Loucy (cell line): ENCODE results near the gene BTRC.

Experiments
- CTCF ChIP-seq: fragments of 200-600 bp; sonication (generic); conservative IDR thresholded peaks from 2 replicates; pipeline ENCODE4 v1.5.1; 2014; ENCODE audit warnings: mild to moderate bottlenecking, antibody characterized with exemption, low read length
- EZH2phosphoT487 ChIP-seq: fragments of 200-600 bp; IDR thresholded peaks from 2 replicates; pipeline ENCODE4 v1.6.1; 2018; ENCODE audit warnings: antibody characterized with exemption, mild to moderate bottlenecking, moderate library complexity, borderline replicate concordance

DNA sequence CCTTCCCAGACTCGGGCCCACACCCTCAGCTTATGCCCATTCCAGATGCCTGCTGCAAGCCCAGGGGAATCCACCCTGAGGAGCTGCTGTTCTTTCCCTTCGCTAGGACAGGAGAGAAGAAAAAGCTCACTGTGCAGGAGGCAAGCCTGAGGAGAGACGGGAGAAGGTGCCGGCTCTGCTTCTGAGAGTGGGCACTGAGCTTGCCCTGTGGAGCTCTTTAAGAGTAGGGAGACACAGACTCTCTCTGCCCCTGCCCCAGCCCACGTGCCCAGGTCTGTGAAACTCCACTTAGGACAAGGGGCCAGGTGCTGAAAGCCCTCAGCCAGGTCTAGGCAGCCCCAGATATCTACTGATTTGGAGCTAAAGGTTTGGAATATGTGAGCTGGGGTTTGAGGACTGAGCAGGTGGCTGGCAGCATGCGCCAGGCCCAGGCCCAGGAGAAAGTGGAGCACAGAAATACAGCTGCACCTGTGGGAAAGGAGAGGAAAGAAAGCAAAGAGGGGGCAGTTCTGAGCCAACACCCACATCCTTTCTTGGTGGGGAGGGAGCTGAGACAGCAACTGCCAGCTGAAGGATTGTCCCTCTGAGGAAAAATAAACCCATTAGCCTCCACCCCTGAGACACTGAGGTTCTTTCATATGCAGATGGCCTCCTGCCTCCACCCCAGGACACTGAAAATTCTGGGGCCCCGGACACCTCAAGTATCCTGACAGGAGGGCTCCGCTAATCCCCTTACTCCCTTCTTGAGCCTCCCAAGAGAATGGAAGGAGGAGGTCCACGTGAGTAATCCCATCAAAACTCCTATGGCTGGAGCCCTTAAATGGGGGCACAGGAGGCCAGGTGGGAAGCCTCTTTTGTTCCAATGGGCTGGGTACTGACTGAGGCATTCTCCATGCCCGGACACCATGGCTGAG, 226.8 kb downstream of the BTRC start:
- TF ChIP-seq CTCF (no peak), EZH2phosphoT487 (no peak)
